DND-41 (cell line): Measurements from ENCODE around the gene CHN2.

ENCODE experiments used
- ATAC-seq: fragments of 200-7000 bp; cut with Tn5 transposase; 3 replicates; pipeline ENCODE4 v1.9.1; 2021; ENCODE audit warnings: low read depth; ENCODE audit not compliant: insufficient read depth
- DNase-seq: peaks from one replicate; pipeline ENCODE4 v3.0.0-alpha.2; 2020
- H2AFZ ChIP-seq: 2 replicates; pipeline ENCODE4 v1.6.0; 2012; ENCODE audit warnings: low read depth, low read length
- H3K27ac ChIP-seq: 2 replicates; pipeline ENCODE4 v1.5.1; 2012; ENCODE audit warnings: low read length, inconsistent platforms
- H3K27me3 ChIP-seq: fragments of 200-600 bp; sonication (generic); 2 replicates; pipeline ENCODE4 v1.6.0; 2012; ENCODE audit warnings: low read length, mild to moderate bottlenecking, inconsistent platforms; ENCODE audit not compliant: insufficient read depth, poor library complexity
- H3K36me3 ChIP-seq: 2 replicates; pipeline ENCODE4 v1.5.1; 2012; ENCODE audit warnings: low read length, inconsistent platforms; ENCODE audit not compliant: insufficient read depth
- H3K4me1 ChIP-seq: 2 replicates; pipeline ENCODE4 v1.5.1; 2012; ENCODE audit warnings: mild to moderate bottlenecking, low read length; ENCODE audit not compliant: insufficient read depth
- H3K4me2 ChIP-seq: 2 replicates; pipeline ENCODE4 v1.6.0; 2012; ENCODE audit warnings: mild to moderate bottlenecking, moderate library complexity, low read length, inconsistent platforms; ENCODE audit not compliant: insufficient read depth
- H3K4me3 ChIP-seq, 2 experiments: fragments of 200-600 bp in 1 of 2; shearing (Covaris generic) in 1 of 2; 2 replicates each; pipeline ENCODE4 v1.5.1; 2012 to 2016; ENCODE audit warnings: inconsistent platforms in 2 of 2, low read length in 2 of 2, mild to moderate bottlenecking in 2 of 2, low read depth in 1 of 2, moderate library complexity in 1 of 2
- H3K79me2 ChIP-seq: 2 replicates; pipeline ENCODE4 v1.6.0; 2012; ENCODE audit warnings: low read length, inconsistent platforms; ENCODE audit not compliant: insufficient read depth
- H3K9ac ChIP-seq: 2 replicates; pipeline ENCODE4 v1.6.0; 2012; ENCODE audit warnings: low read depth, mild to moderate bottlenecking, inconsistent platforms, low read length, moderate library complexity
- H3K9me3 ChIP-seq: 2 replicates; pipeline ENCODE4 v1.5.1; 2012; ENCODE audit warnings: low read length, moderate library complexity, mild to moderate bottlenecking, inconsistent platforms; ENCODE audit not compliant: insufficient read depth, severe bottlenecking
- H4K20me1 ChIP-seq: 2 replicates; pipeline ENCODE4 v1.6.0; 2012; ENCODE audit warnings: low read length; ENCODE audit not compliant: insufficient read depth
- CTCF ChIP-seq: IDR thresholded peaks from 2 replicates; pipeline ENCODE4 v1.5.1; 2012; ENCODE audit warnings: borderline replicate concordance, low read length, moderate library complexity, mild to moderate bottlenecking; ENCODE audit not compliant: poor library complexity, severe bottlenecking; ENCODE audit errors: extremely low read depth
- EZH2 ChIP-seq: IDR thresholded peaks from 3 replicates; pipeline ENCODE4 v1.6.1; 2012; ENCODE audit warnings: borderline replicate concordance, low read depth, mild to moderate bottlenecking, moderate library complexity, low read length, inconsistent platforms; ENCODE audit not compliant: severe bottlenecking

Gene CHN2

GRCh38 chr7:29249860-29250259 is 55.3 kb downstream of the CHN2 start:
- no peak for DNase-seq
- Histone ChIP-seq H3K4me3 (no peak overlapping the region), H3K9ac (no peak overlapping the region), H3K4me1 (no peaks in the 10 kb centered on the region), H3K9me3 (no peaks in the 10 kb centered on the region), H4K20me1 (no peaks in the 10 kb centered on the region; the same call in 1 of the 2 replicates), H3K79me2 (no peaks in the 10 kb centered on the region), H3K4me2 (no peak overlapping the region), H3K27me3 (no peaks in the 10 kb centered on the region), H3K36me3 (no peaks in the 10 kb centered on the region; the same call in 1 of the 2 replicates), H3K27ac (no peak overlapping the region), H2AFZ (no peak overlapping the region)
- ATAC-seq = no peak
- TF ChIP-seq EZH2 (no peak), CTCF (no peak)

GRCh38 chr7:29253225-29253624 is 58.6 kb downstream of the CHN2 start:
- no peak for ATAC-seq
- Histone ChIP-seq H3K4me1 (no peaks in the 10 kb centered on the region), H4K20me1 (no peaks in the 10 kb centered on the region), H3K27me3 (no peaks in the 10 kb centered on the region), H3K9ac (no peak overlapping the region), H3K79me2 (no peaks in the 10 kb centered on the region), H2AFZ (no peak overlapping the region), H3K4me2 (no peak overlapping the region), H3K9me3 (no peaks in the 10 kb centered on the region), H3K27ac (no peak overlapping the region), H3K36me3 (no peaks in the 10 kb centered on the region; the same call in 1 of the 2 replicates), H3K4me3 (no peak overlapping the region)
- TF ChIP-seq CTCF (no peak), EZH2 (no peak)
- DNase-seq = no peak

GRCh38 chr7:29254591-29254990 is 60.0 kb downstream of the CHN2 start:
- no peak for TF ChIP-seq EZH2
- TF ChIP-seq CTCF = no peak
- no peaks in the 10 kb centered on the region for H4K20me1 ChIP-seq
- H3K4me3 ChIP-seq = no peak overlapping the region
- no peak overlapping the region for H3K27ac ChIP-seq
- H3K9me3 ChIP-seq = no peaks in the 10 kb centered on the region
- H3K36me3 ChIP-seq = no peaks in the 10 kb centered on the region
- ATAC-seq = 0 out of 3 replicates have a peak, but pooled peaks have one; percentile 19
- H2AFZ ChIP-seq = no peak overlapping the region
- no peaks in the 10 kb centered on the region for H3K27me3 ChIP-seq
- no peak for DNase-seq
- no peaks in the 10 kb centered on the region for H3K79me2 ChIP-seq
- no peak overlapping the region for H3K9ac ChIP-seq
- no peak overlapping the region for H3K4me2 ChIP-seq
- no peaks in the 10 kb centered on the region for H3K4me1 ChIP-seq
